Natural killer cell treated with Interleukin-12 subunit alpha and Interleukin-12 subunit beta and Interleukin-15 and Interleukin-18, amount 100 ng/mL, for 72 hours (primary cell): ENCODE results near the gene BUB1B. TPM values are rescaled to one million over a fixed set of nuclear protein-coding genes. Genes with fewer than 3 reads are reported as not detected.

Experiments used
- ATAC-seq, 2 donors: fragments of 150-1000 bp; cut with Tn5 transposase in 1 of 2; sonication (Bioruptor Pico), chemical (Tn5 transposase) in 1 of 2; 2 replicates each; pipeline ENCODE4 v1.10.0; 2021
- DNase-seq: peaks from one replicate; pipeline ENCODE4 v3.0.0; 2022; ENCODE audit warnings: low spot score
- H3K27ac Mint-ChIP-seq, 2 donors: 1 replicate in 1 of 2; 2 replicates in 1 of 2; pipeline ENCODE4 v1.8.0; 2022; ENCODE audit warnings: mixed read lengths in 2 of 2, mild to moderate bottlenecking in 1 of 2, moderate library complexity in 1 of 2
- H3K27me3 Mint-ChIP-seq, 2 donors: 1 replicate in 1 of 2; 2 replicates in 1 of 2; pipeline ENCODE4 v1.8.0; 2022; ENCODE audit warnings: mixed read lengths in 2 of 2
- H3K36me3 Mint-ChIP-seq: one replicate; pipeline ENCODE4 v1.8.0; 2022; ENCODE audit warnings: mixed read lengths
- H3K4me1 Mint-ChIP-seq, 2 donors: 1 replicate in 1 of 2; 2 replicates in 1 of 2; pipeline ENCODE4 v1.8.0; 2022; ENCODE audit warnings: low read depth in 2 of 2, mixed read lengths in 2 of 2, mild to moderate bottlenecking in 1 of 2
- H3K4me3 Mint-ChIP-seq: one replicate; pipeline ENCODE4 v1.8.0; 2022; ENCODE audit warnings: mixed read lengths
- H3K9me3 Mint-ChIP-seq: 2 replicates; pipeline ENCODE4 v1.8.0; 2022; ENCODE audit warnings: mixed read lengths
- total RNA-seq, 2 donors: library from RNA; stranded (reverse); gene quantifications; one replicate each; pipeline ENCODE4 v1.2.3, GENCODE V29; 2022

BUB1B gene
- total RNA-seq, 2 donors from 2014 or later = 19.4 to 70.8 TPM

DNA sequence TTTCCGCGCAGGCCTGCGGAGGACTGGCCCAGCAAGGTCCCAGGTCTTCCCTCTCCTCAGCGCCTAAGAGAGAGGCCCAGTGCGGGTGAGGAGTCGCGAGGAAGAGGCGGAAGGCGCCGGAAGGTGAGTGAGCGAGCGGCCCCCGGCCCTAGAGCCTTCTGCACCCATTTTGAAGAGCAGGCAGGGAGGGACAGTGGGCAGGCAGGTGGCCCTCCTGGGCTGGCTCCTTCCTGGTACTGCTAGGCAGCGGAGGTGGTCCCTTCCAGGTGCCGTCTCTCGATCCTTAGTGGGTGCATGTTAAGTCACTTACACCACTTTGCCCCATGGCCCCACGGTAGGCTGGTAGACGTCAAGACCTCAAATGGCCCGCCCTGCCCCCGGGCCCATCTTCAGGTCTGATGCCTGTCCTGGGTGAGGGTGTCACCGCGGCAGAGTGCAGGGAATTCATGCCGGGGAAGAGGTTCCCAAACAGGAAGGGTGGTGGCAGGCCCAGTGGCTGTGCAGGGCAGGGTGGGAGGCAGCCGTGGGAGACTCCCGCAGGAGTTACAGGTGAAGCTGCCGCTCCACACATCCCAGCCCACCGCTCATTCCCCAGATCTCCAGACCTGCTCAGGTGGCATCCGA is 92.4 kb downstream of the BUB1B start:
- Mint-ChIP-seq H3K4me1 (peaks cover 13 to 14% of the 10 kb centered on the region in 2 donors), H3K9me3 (no peaks in the 10 kb centered on the region), H3K4me3 (peak overlapping the region; percentile 76), H3K27me3 (peaks cover 8 to 16% of the 10 kb centered on the region in 2 donors), H3K36me3 (no peaks in the 10 kb centered on the region), H3K27ac (peak overlapping the region in 1 of 2 donors; percentile 62)
- DNase-seq = no peak
- peak; percentile 25 to 29 for ATAC-seq

DNA sequence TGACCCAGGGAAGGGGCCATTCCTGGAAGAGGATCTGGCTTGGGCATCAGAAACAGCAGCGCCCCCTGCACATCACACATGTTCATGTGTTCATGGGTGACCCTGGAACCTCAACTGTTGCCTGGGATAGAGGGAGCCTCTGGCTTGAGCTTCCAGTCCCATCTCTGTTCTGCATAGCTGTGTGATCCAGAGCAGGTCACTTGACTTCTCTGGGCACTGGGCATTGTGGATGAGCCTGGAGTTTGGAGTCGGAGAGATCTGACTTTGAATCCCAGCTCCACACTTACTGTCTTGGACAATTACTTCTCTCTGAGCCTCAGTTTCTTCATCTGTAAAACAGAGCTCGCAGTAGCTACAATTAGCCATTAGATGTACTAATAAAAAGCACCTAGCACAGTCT is 93.6 kb downstream of the BUB1B start:
- no peak overlapping the region for H3K4me3 Mint-ChIP-seq
- no peaks in the 10 kb centered on the region for H3K36me3 Mint-ChIP-seq
- H3K27me3 Mint-ChIP-seq = peaks cover 8 to 16% of the 10 kb centered on the region in 2 donors
- H3K27ac Mint-ChIP-seq = no peak overlapping the region
- no peaks in the 10 kb centered on the region for H3K9me3 Mint-ChIP-seq
- ATAC-seq (no peak), DNase-seq (no peak)
- peaks cover 13 to 14% of the 10 kb centered on the region in 2 donors for H3K4me1 Mint-ChIP-seq

DNA sequence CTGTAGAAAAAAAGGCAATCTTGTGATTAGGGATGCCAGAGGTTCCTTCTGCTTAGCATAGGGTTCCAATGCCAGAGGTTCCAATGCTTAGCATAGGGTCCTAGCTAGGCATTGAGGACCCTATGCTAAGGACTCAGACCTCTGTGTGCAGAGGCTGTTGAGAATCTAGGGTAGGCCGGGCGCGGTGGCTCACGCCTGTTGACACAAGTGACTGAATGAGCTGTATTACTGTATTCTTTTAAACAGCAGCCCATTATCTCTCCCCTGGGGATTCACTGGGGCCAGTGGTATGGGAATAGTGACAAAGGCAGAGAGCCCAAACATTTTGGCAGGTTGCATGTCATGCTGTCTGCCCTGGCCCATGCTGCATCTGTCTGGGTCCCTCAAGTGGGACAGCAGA is 94.2 kb downstream of the BUB1B start:
- Mint-ChIP-seq H3K27me3 (peaks cover 8 to 16% of the 10 kb centered on the region in 2 donors), H3K27ac (no peak overlapping the region), H3K9me3 (no peaks in the 10 kb centered on the region), H3K36me3 (no peaks in the 10 kb centered on the region), H3K4me1 (peaks cover 13 to 14% of the 10 kb centered on the region in 2 donors), H3K4me3 (no peak overlapping the region)
- no peak for DNase-seq
- ATAC-seq = no peak

- DNase-seq (no peak), ATAC-seq (peak; percentile 81 to 90)
- Mint-ChIP-seq H3K36me3 (no peaks in the 10 kb centered on the region), H3K4me3 (no peak overlapping the region), H3K4me1 (peaks cover 10 to 13% of the 10 kb centered on the region in 2 donors), H3K27me3 (peaks cover 8% of the 10 kb centered on the region in 2 donors), H3K9me3 (no peaks in the 10 kb centered on the region), H3K27ac (peak overlapping the region in 1 of 2 donors; percentile 51)
Observed at GRCh38 chr15:40256638-40257235, 95.9 kb downstream of the BUB1B start.

DNA sequence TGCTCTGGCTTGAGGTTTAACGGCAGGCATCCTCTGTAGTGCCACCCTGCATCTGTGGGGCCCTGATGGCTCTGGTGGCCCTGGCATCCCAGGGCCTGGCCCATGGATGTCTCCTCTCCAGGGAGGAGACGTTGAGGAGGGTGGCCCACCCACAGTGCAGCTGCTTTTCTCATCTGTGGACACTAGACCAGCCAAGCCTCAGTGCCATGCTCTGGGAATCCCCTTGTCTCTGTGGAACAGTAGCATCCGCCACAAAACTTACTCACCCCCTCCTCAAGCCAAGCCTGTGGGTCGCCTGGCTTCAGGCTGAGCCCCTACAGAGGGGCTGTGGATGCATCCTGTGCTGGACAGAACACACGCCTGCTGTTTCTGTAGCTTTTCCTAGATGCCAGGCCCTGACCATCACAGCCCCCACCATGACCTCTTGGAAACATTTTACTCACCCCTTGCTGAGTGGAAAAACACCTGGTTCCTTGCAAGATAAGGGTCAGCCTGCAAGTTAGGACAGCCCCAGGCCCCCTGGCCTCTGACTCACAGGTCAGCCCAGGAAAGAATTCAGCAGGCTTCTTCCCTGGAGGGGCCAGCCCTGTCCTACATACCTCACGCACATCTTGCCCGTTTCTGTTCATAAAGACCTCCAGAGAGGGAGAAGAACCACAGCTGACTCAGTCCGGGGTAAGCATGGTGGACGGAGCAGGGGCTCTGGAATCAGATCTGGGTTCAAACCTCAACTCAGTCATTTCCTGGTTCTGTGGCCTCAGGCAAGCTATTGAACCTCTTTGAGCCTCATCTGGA is 97.0 kb downstream of the BUB1B start:
- no peak for DNase-seq
- peaks cover 8% of the 10 kb centered on the region in 2 donors for H3K27me3 Mint-ChIP-seq
- peaks cover 10 to 13% of the 10 kb centered on the region in 2 donors for H3K4me1 Mint-ChIP-seq
- no peaks in the 10 kb centered on the region for H3K36me3 Mint-ChIP-seq
- H3K27ac Mint-ChIP-seq = no peak overlapping the region
- ATAC-seq = no peak
- H3K4me3 Mint-ChIP-seq = no peak overlapping the region
- no peaks in the 10 kb centered on the region for H3K9me3 Mint-ChIP-seq

GRCh38 chr15:40258544-40258943 is 97.7 kb downstream of the BUB1B start:
- peaks cover 5 to 6% of the 10 kb centered on the region in 2 donors for H3K4me1 Mint-ChIP-seq
- DNase-seq (no peak), ATAC-seq (no peak)
- H3K36me3 Mint-ChIP-seq = no peaks in the 10 kb centered on the region
- no peak overlapping the region for H3K4me3 Mint-ChIP-seq
- H3K9me3 Mint-ChIP-seq = no peaks in the 10 kb centered on the region
- peaks cover 5 to 7% of the 10 kb centered on the region in 2 donors for H3K27me3 Mint-ChIP-seq
- H3K27ac Mint-ChIP-seq = no peak overlapping the region

GRCh38 chr15:40259021-40259420 is 98.2 kb downstream of the BUB1B start:
- no peak overlapping the region for H3K27ac Mint-ChIP-seq
- DNase-seq (no peak), ATAC-seq (no peak)
- H3K27me3 Mint-ChIP-seq = peaks cover 2 to 3% of the 10 kb centered on the region in 2 donors
- H3K4me3 Mint-ChIP-seq = no peak overlapping the region
- peaks cover 2% of the 10 kb centered on the region in 2 donors for H3K4me1 Mint-ChIP-seq
- H3K36me3 Mint-ChIP-seq = no peaks in the 10 kb centered on the region
- no peaks in the 10 kb centered on the region for H3K9me3 Mint-ChIP-seq

DNA sequence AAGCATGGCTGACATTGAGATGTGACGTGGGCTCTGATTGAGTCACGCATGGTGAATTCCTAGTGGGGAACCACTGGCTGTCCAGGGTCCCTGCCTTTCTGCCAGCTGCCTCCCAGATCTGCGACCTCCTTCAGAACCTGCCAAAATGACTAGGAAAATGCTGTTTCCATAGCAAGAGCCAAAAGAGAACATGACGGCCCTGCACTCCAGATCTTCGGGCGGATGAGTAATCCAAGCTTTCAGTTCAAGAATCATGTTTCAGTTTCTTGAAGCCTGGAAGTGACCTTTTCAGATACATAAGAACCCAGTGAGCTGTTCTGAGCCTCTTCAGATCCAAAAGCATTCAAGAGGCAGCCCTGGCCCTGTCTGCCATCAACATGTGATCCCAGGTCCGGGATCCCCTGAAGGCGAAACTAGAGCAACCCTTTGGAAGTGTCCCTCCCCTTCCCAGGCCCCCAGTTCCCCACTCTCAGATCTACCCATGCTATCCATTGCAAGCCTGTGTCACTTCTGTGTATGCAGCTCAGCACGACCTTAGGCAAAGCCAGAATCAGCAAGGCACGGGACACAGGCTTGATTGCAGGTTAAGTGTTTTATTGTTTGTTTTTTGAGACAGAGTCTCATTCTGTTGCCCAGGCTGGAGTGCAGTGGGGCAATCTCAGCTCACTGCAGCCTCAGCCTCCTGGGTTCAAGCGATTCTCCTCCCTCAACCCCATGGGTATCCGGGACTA is 102.3 kb downstream of the BUB1B start:
- H3K4me1 Mint-ChIP-seq = no peaks in the 10 kb centered on the region
- no peaks in the 10 kb centered on the region for H3K9me3 Mint-ChIP-seq
- DNase-seq = no peak
- no peak for ATAC-seq
- H3K27ac Mint-ChIP-seq = no peak overlapping the region
- no peaks in the 10 kb centered on the region for H3K36me3 Mint-ChIP-seq
- H3K4me3 Mint-ChIP-seq = no peak overlapping the region
- H3K27me3 Mint-ChIP-seq = no peaks in the 10 kb centered on the region

GRCh38 chr15:40264321-40265153 is 103.7 kb downstream of the BUB1B start:
- Mint-ChIP-seq H3K27me3 (no peaks in the 10 kb centered on the region), H3K9me3 (no peaks in the 10 kb centered on the region), H3K27ac (no peak overlapping the region), H3K4me1 (no peaks in the 10 kb centered on the region), H3K4me3 (no peak overlapping the region), H3K36me3 (no peaks in the 10 kb centered on the region)
- ATAC-seq = no peak
- no peak for DNase-seq

- Mint-ChIP-seq H3K36me3 (no peaks in the 10 kb centered on the region), H3K9me3 (no peaks in the 10 kb centered on the region), H3K4me1 (no peaks in the 10 kb centered on the region), H3K4me3 (no peak overlapping the region), H3K27ac (no peak overlapping the region), H3K27me3 (no peaks in the 10 kb centered on the region)
- DNase-seq = no peak
- peak in 1 of 2 donors; percentile 15 for ATAC-seq
Observed at GRCh38 chr15:40265355-40265754, 104.5 kb downstream of the BUB1B start.

- no peak overlapping the region for H3K4me3 Mint-ChIP-seq
- H3K36me3 Mint-ChIP-seq = no peaks in the 10 kb centered on the region
- H3K9me3 Mint-ChIP-seq = no peaks in the 10 kb centered on the region
- H3K27me3 Mint-ChIP-seq = no peaks in the 10 kb centered on the region
- H3K27ac Mint-ChIP-seq = no peak overlapping the region
- H3K4me1 Mint-ChIP-seq = no peaks in the 10 kb centered on the region
- DNase-seq (no peak), ATAC-seq (no peak)
Observed at GRCh38 chr15:40265875-40266274, 105.0 kb downstream of the BUB1B start.

DNA sequence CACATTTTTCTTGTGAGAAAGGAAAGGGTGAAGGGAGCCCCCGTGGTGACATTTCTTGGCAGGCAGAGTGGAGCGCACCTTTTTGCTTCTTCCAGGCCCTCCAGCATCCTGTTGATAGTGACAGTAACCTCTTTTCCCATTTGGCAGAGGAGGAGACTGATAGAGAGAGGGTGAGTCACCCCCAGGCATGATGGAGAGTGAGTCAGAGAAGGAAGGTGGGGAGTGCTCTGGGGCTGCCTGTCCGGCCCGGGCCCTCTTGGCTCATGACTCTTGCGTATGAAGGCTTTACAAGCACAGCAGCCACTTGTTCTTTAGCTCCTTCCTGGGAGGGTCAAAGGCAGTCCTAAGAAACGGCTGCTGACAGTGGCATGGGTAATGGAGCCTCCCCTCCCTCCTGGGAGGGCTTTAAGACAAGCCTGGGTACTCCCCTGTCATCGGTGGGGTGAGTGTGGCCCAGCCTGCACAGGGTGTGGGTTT is 106.0 kb downstream of the BUB1B start:
- H3K27ac Mint-ChIP-seq = no peak overlapping the region
- H3K4me3 Mint-ChIP-seq = no peak overlapping the region
- H3K9me3 Mint-ChIP-seq = no peaks in the 10 kb centered on the region
- no peaks in the 10 kb centered on the region for H3K36me3 Mint-ChIP-seq
- DNase-seq (no peak), ATAC-seq (no peak)
- H3K27me3 Mint-ChIP-seq = no peaks in the 10 kb centered on the region
- H3K4me1 Mint-ChIP-seq = no peaks in the 10 kb centered on the region

- ATAC-seq (no peak), DNase-seq (no peak)
- Mint-ChIP-seq H3K36me3 (no peaks in the 10 kb centered on the region), H3K4me3 (no peak overlapping the region), H3K9me3 (no peaks in the 10 kb centered on the region), H3K27ac (no peak overlapping the region), H3K4me1 (no peaks in the 10 kb centered on the region), H3K27me3 (no peaks in the 10 kb centered on the region)
Observed at GRCh38 chr15:40267670-40268069, 106.8 kb downstream of the BUB1B start.
